MM.1S (cell line): ENCODE measurements around the gene LGMN.

ENCODE experiments used
- DNase-seq: peaks from one replicate; pipeline ENCODE4 v3.0.0-alpha.2; 2015
- H2AFZ ChIP-seq: fragments of 300-600 bp; sonication (generic); 2 replicates; pipeline ENCODE4 v1.6.0; 2016; ENCODE audit warnings: antibody characterized with exemption, low read length
- H3F3A ChIP-seq: fragments of 300-600 bp; sonication (generic); 2 replicates; pipeline ENCODE4 v1.6.1; 2016; ENCODE audit warnings: mild to moderate bottlenecking, antibody characterized with exemption, low read length, moderate library complexity, mixed read lengths; ENCODE audit not compliant: insufficient read depth
- H3K27ac ChIP-seq: fragments of 300-600 bp; sonication (generic); 2 replicates; pipeline ENCODE4 v1.5.1; 2016; ENCODE audit warnings: mild to moderate bottlenecking, low read length
- H3K27me3 ChIP-seq: fragments of 300-600 bp; sonication (generic); replicated peaks from 2 replicates; pipeline ENCODE4 v1.6.0; 2016; ENCODE audit warnings: low read length; ENCODE audit not compliant: insufficient read depth
- H3K36me3 ChIP-seq: fragments of 300-600 bp; sonication (generic); replicated peaks from 2 replicates; pipeline ENCODE4 v1.6.1; 2016; ENCODE audit warnings: mild to moderate bottlenecking, low read length, mixed read lengths; ENCODE audit not compliant: insufficient read depth
- H3K4me1 ChIP-seq: fragments of 300-600 bp; sonication (generic); 2 replicates; pipeline ENCODE4 v1.6.1; 2016; ENCODE audit warnings: low read length, mixed read lengths
- H3K4me2 ChIP-seq: fragments of 300-600 bp; sonication (generic); 2 replicates; pipeline ENCODE4 v1.6.0; 2016; ENCODE audit warnings: low read depth, low read length
- H3K4me3 ChIP-seq: fragments of 300-600 bp; sonication (generic); 2 replicates; pipeline ENCODE4 v1.5.1; 2016; ENCODE audit warnings: low read length, mixed read lengths
- H3K79me2 ChIP-seq: fragments of 300-600 bp; sonication (generic); 2 replicates; pipeline ENCODE4 v1.6.1; 2016; ENCODE audit warnings: mixed run types, low read length, mixed read lengths
- H3K9ac ChIP-seq: fragments of 300-600 bp; sonication (generic); 2 replicates; pipeline ENCODE4 v1.6.1; 2016; ENCODE audit warnings: low read length, mixed read lengths
- H3K9me2 ChIP-seq: fragments of 300-600 bp; sonication (generic); replicated peaks from 2 replicates; pipeline ENCODE4 v1.6.1; 2016; ENCODE audit warnings: mild to moderate bottlenecking, low read length, mixed read lengths; ENCODE audit not compliant: insufficient read depth
- H3K9me3 ChIP-seq: fragments of 300-600 bp; sonication (generic); replicated peaks from 2 replicates; pipeline ENCODE4 v1.6.1; 2016; ENCODE audit warnings: mild to moderate bottlenecking, low read length, mixed read lengths; ENCODE audit not compliant: insufficient read depth
- H4K20me1 ChIP-seq: fragments of 300-600 bp; sonication (generic); 2 replicates; pipeline ENCODE4 v1.6.1; 2016; ENCODE audit warnings: mild to moderate bottlenecking, low read length, moderate library complexity, mixed read lengths; ENCODE audit not compliant: insufficient read depth
- EZH2 ChIP-seq: fragments of 300-600 bp; sonication (generic); optimal IDR thresholded peaks from 2 replicates; pipeline ENCODE3; 2017; ENCODE audit warnings: low read depth, mild to moderate bottlenecking, antibody characterized with exemption, low read length, mixed read lengths
- EZH2phosphoT487 ChIP-seq: fragments of 300-600 bp; sonication (generic); IDR thresholded peaks from 2 replicates; pipeline ENCODE4 v1.6.1; 2018; ENCODE audit warnings: antibody characterized with exemption, low read length
- TF ChIP-seq, protein P1 (sequence below): fragments of 300-600 bp; sonication (generic); IDR thresholded peaks from 2 replicates; pipeline ENCODE4 v1.5.1; 2016; ENCODE audit warnings: antibody characterized with exemption, low read length, mixed read lengths

LGMN gene

DNA sequence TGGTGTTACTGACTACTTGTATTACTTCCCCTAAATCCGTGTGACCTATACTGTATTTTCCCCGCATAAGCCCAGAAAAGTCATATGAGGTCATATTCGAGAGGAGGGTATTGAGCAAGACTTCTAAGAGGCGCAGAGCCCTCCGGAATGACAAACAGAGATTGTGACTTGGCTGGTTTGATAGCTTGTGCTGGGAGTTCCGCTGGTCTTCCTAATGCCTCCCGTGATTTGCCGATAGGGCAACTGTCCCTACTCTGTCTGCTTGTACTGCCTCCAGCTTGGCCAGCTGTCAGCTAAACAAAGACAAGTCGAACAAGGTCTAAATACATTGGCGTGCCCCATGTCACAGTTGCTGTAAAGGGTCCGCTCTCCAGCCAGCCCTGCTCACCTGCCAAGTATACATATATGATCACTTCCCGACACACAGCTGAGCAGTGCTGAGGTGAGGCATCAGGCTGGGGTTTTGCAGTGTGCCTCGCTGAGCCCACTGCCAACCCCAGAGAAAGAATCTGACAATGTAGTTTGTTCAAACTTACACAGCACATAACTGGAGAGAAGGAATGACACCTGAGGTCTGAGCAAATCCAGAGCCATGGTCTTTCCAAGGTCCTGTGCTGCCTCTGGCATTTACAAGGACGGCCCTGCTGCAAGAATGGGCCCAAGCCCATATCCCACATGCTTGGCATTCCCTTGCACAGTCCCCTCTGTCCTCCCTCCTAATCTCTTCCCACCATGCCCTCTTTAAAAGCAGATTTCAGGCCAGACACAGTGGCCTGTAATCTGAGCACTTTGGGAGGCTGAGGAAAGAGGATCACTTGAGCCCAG is 23.7 kb downstream of the LGMN start:
- Histone ChIP-seq H3K9me3 (no peaks in the 10 kb centered on the region), H4K20me1 (no peaks in the 10 kb centered on the region), H3K27ac (no peak overlapping the region), H3K4me1 (no peaks in the 10 kb centered on the region), H3K4me2 (no peak overlapping the region), H3K36me3 (no peaks in the 10 kb centered on the region), H3K79me2 (peaks cover 13% of the 10 kb centered on the region), H3K27me3 (no peaks in the 10 kb centered on the region), H3K9ac (no peak overlapping the region), H3K9me2 (no peaks in the 10 kb centered on the region), H3F3A (no peaks in the 10 kb centered on the region), H2AFZ (no peak overlapping the region), H3K4me3 (no peak overlapping the region)
- no peak for DNase-seq
- TF ChIP-seq EZH2phosphoT487 (no peak), EZH2 (no peak)

DNA sequence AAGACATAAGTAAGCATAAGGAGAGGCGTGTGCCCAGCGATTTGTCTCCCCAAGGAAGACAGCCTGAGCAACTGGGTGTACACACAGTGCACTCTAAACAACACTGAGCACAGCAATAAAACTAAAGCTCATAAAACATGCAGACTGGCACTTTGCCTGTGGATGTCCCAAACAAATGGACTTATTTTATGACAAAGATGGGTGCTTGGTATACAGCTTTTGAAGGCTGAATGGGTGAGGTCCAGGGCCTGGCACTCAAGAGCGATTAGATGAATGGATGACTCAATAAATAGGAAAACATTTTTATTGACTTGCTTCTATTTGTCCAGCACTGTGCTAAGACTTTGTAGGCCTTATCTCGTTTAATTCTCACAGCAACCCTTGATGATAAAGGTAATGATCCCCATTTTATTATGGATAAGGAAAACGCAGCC is 28.5 kb downstream of the LGMN start:
- H3K4me1 ChIP-seq: no peaks in the 10 kb centered on the region
- H3K27ac ChIP-seq: no peak overlapping the region
- no peak for DNase-seq

DNA sequence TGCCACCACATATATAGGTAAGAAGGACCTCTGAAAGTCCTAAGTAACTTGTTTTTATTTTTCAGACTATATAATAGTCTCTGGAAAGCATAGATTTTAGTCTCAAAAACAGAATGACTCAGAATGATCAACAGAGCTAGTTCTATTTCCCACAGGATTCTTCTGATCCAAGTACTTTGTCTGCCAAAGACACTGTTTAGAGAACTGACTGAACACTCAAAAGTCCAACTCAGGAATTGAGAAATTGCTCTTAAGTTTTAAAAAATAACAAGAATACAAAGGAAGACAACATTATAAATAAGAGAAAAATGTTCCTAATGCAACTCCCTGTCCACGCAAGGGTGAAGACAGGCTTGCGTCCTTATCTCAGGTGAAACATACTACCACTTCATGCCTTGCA is 29.0 kb downstream of the LGMN start:
- no peak overlapping the region for H3K9ac ChIP-seq
- no peaks in the 10 kb centered on the region for H4K20me1 ChIP-seq
- no peak for DNase-seq
- H3K9me3 ChIP-seq: no peaks in the 10 kb centered on the region
- peaks cover 15% of the 10 kb centered on the region for H3K79me2 ChIP-seq
- H3K9me2 ChIP-seq: no peaks in the 10 kb centered on the region
- H3K4me2 ChIP-seq: no peak overlapping the region
- H2AFZ ChIP-seq: no peak overlapping the region
- no peaks in the 10 kb centered on the region for H3K27me3 ChIP-seq
- H3K27ac ChIP-seq: no peak overlapping the region
- no peaks in the 10 kb centered on the region for H3F3A ChIP-seq
- no peak for TF ChIP-seq EZH2
- no peak for TF ChIP-seq EZH2phosphoT487
- TF ChIP-seq, protein P1, sequence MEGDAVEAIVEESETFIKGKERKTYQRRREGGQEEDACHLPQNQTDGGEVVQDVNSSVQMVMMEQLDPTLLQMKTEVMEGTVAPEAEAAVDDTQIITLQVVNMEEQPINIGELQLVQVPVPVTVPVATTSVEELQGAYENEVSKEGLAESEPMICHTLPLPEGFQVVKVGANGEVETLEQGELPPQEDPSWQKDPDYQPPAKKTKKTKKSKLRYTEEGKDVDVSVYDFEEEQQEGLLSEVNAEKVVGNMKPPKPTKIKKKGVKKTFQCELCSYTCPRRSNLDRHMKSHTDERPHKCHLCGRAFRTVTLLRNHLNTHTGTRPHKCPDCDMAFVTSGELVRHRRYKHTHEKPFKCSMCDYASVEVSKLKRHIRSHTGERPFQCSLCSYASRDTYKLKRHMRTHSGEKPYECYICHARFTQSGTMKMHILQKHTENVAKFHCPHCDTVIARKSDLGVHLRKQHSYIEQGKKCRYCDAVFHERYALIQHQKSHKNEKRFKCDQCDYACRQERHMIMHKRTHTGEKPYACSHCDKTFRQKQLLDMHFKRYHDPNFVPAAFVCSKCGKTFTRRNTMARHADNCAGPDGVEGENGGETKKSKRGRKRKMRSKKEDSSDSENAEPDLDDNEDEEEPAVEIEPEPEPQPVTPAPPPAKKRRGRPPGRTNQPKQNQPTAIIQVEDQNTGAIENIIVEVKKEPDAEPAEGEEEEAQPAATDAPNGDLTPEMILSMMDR: no peak
- H3K4me1 ChIP-seq: no peaks in the 10 kb centered on the region
- H3K4me3 ChIP-seq: no peak overlapping the region
- no peaks in the 10 kb centered on the region for H3K36me3 ChIP-seq

More for the DNA sequence above, 28.5 kb downstream of the LGMN start:
- Histone ChIP-seq H3K9me2 (no peaks in the 10 kb centered on the region), H3K9me3 (no peaks in the 10 kb centered on the region), H3K9ac (no peak overlapping the region), H3F3A (no peaks in the 10 kb centered on the region), H3K79me2 (peaks cover 15% of the 10 kb centered on the region), H3K27me3 (no peaks in the 10 kb centered on the region), H3K4me3 (no peak overlapping the region), H4K20me1 (no peaks in the 10 kb centered on the region), H3K36me3 (no peaks in the 10 kb centered on the region), H2AFZ (no peak overlapping the region), H3K4me2 (no peak overlapping the region)
- TF ChIP-seq EZH2: no peak
- TF ChIP-seq, protein P1: no peak
- TF ChIP-seq EZH2phosphoT487: no peak

DNA sequence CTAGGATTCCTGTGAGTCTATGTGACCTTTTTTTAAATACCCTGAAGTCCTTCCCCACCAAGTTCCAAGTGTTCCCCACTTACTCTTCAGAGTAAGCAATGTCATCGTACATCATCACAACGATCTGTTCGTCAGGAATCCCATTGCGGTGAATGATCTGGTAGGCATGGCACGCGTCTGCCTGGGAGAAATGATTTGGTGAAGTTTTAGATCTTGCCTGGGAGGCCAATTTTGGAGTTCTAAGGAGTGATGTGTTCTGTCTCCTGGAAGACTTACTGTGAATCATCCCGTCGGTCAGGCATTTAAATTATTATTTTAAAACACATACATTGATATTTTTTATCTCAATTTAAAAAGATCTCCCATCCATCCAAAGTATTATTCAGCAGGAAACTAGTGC is 29.8 kb downstream of the LGMN start:
- H3K27me3 ChIP-seq: no peaks in the 10 kb centered on the region
- H3K9me2 ChIP-seq: no peaks in the 10 kb centered on the region
- H3F3A ChIP-seq: no peaks in the 10 kb centered on the region
- no peak for DNase-seq
- no peaks in the 10 kb centered on the region for H3K36me3 ChIP-seq
- H3K4me2 ChIP-seq: no peak overlapping the region
- H3K4me3 ChIP-seq: no peak overlapping the region
- H4K20me1 ChIP-seq: no peaks in the 10 kb centered on the region
- no peaks in the 10 kb centered on the region for H3K4me1 ChIP-seq
- no peak for TF ChIP-seq EZH2
- TF ChIP-seq, protein P1: no peak
- no peak for TF ChIP-seq EZH2phosphoT487
- no peak overlapping the region for H3K27ac ChIP-seq
- no peak overlapping the region for H3K9ac ChIP-seq
- H2AFZ ChIP-seq: no peak overlapping the region
- no peaks in the 10 kb centered on the region for H3K9me3 ChIP-seq
- peaks cover 15% of the 10 kb centered on the region for H3K79me2 ChIP-seq
